ENCODE results near the gene BCOR.

Gene BCOR

GRCh38 chrX:40099055-40099958 lies 1.5 kb upstream of the BCOR start:
- no peak for DNase-seq (ENCODE audit: low read depth in 3 of 3, low spot score in 1 of 3)

DNA sequence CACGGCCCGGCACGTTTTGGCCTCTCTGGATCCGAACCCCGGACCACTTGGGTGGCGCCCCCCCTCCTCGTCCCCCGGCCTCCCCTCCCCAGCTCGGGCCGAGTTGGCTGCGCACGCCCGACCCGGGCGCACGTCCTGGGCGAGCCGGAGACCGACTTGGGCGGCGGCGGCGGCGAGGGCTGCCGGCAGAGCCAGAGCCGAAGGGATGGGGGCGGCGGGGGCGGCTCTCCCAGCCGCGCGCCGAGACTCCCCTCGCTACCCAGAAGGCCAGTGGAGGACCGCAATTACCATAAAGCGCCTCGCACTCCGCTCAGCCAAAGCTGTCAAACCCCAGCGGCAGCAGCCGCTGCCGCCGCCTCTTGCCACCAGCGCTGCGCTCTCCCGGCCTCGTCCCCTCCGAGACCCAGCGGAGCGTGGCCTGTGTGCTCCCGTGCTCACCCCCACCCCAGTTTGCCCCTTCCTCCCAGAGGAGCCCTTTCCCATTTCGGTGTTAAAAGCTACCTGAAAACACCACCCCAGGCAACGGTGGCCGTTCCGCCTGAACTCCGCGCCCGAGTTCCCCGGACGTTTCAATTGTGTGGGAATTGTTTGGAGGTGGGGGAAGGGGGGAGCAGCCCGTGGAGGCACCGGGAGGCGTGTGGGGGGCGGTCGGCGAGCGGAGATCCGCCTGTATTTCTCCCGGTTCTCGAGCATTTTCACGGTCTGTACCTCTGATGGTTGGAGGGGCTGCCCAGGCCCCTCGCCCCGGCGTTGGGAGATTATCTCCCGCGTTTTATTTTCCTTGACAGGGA lies 701 bp upstream of the BCOR start:
- no peak for DNase-seq (ENCODE audit: low read depth in 3 of 3, low spot score in 1 of 3)

DNA sequence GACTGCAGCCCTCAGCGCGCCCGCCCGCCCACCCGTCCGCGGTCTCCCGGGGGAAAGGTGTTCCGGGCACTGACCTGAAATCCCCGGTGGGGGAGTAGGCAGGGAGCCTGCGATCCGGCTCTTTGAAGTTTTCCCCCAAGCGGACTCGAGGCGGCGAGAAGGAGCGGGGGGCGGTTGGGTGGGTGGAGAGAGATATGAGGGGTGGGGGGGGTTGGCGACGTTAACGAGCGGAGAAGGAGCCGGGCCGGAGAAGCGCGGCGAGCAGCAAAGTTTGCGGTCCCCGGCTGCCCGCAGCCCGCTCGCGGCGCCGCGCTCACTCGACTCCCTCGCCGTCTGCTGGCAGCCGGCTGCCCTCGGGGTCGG lies 636 bp downstream of the BCOR start:
- DNase-seq (ENCODE audit: low read depth in 3 of 3, low spot score in 1 of 3): no peak

- DNase-seq (ENCODE audit: low read depth in 3 of 3, low spot score in 1 of 3): peak; percentile 35 to 49 (median 40)
Measured at GRCh38 chrX:40096395-40097091, 1.2 kb downstream of the BCOR start.

- DNase-seq (ENCODE audit: low read depth in 3 of 3, low spot score in 1 of 3): no peak
Measured at GRCh38 chrX:40095583-40096394, 2.0 kb downstream of the BCOR start.

- DNase-seq (ENCODE audit: low read depth in 3 of 3, low spot score in 1 of 3): no peak
Measured at GRCh38 chrX:40094900-40095582, 2.7 kb downstream of the BCOR start.

DNA sequence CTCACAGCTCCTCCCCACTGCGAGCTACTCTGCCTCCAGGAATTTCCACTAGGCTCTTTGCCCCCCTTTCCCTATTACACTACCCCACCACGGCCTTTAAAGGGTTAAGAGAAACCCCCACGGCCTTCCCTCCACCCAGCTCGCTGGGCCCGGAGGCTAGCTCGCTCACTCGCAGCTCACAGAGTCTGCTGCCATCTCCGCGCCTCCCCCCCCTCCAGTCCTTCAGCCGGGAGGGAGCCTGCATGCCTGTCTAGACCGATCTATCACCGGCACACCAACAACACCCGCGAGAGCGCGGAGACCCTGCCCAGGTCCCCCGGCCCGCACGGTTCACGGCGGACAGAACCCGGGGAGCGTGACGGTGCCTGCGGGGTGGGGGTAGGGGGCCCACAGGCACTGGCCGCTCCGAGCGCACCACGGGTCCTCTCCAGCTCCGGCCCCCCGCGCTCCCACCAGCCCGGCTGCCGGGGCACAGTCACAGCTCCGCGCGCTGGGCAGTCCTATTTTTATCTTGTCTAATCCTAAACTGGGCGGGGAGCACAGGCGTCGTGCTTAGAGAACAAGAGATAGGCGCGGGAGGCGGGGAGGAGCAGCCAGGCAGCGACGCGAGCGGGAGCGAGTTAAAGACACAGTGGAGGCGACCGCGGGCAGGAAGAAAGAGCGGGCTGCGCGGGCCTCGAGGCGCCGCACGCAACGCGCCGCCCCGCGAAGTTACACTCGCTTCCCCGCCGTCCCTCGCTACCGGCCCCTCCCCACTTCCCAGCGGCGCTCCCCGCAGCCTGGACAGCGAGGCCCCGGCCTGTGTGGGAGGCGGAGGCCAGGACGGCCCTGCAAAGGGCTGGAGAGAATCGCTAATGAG lies 3.5 kb downstream of the BCOR start:
- DNase-seq (ENCODE audit: low read depth in 3 of 3, low spot score in 1 of 3): no peak

GRCh38 chrX:40093586-40093985 lies 4.2 kb downstream of the BCOR start:
- DNase-seq (ENCODE audit: low read depth in 3 of 3, low spot score in 1 of 3): no peak

DNA sequence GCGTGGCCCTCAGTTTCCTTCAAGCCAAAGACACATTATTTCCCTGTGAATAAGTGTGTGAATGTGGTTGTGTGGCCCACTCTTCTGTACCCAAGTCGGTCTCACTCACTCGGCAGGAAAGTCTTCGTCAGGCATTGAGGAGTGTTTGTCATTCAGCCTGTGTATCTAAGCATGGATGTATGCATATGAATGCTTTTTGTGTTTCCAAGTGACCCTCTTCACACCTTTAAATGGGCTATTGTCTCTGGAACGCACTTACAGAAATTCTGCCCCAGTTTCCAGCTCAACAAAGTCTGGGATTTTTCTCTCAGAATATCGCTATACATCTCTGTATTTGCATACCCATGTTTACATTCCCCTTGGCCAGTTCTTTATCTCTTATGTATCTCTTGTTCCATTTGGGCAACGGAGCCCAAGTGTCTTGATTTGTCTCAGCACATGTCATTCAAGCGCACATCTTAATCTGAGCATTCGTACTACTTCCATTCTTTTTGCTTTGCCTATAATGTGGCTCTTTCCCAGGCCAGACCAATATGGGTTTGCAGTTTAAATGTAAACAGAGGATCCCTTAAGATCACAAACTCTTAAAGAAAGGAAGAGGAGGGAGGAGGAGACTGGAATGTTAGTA lies 4.8 kb downstream of the BCOR start:
- DNase-seq (ENCODE audit: low read depth in 3 of 3, low spot score in 1 of 3): no peak

GRCh38 chrX:40091691-40092421 lies 5.9 kb downstream of the BCOR start:
- DNase-seq (ENCODE audit: low read depth in 3 of 3, low spot score in 1 of 3): no peak

- no peak for DNase-seq (ENCODE audit: low read depth in 3 of 3, low spot score in 1 of 3)
Measured at GRCh38 chrX:40090961-40091360, 6.8 kb downstream of the BCOR start.

- DNase-seq (ENCODE audit: low read depth in 3 of 3, low spot score in 1 of 3): no peak
Measured at GRCh38 chrX:40090050-40090804, 7.5 kb downstream of the BCOR start.

- DNase-seq (ENCODE audit: low read depth in 3 of 3, low spot score in 1 of 3): no peak
Measured at GRCh38 chrX:40088803-40089540, 8.8 kb downstream of the BCOR start.

DNA sequence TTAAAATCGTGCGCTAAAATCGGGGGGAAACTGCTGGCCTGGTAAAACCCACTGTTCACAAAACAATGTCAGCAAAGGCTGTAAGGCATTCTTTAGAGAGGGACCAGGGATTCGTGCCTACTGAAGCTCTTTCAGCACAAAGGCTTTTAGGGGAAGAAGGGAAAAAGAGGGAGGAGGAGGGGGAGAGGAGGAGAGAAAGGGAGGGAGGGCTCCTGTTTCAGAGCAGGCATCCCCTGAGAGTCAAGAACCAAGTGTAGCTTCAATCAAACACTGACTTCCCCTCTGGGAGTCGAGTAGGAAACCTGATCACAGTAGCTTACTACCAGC lies 9.5 kb downstream of the BCOR start:
- no peak for DNase-seq (ENCODE audit: low read depth in 3 of 3, low spot score in 1 of 3)

- no peak for DNase-seq (ENCODE audit: low read depth in 3 of 3, low spot score in 1 of 3)
Measured at GRCh38 chrX:40087425-40088298, 10.1 kb downstream of the BCOR start.
